Neural cell (in vitro differentiated cells): ENCODE data around the gene EDNRB. TPM values are rescaled to one million over a fixed set of nuclear protein-coding genes. Genes with fewer than 3 reads are reported as not detected.
"Not testable (repeated sequence)": the region's sequence is repeated elsewhere in the genome, so short reads cannot be mapped to it uniquely, and the experiment has no call there.

ENCODE experiments used
- H2AFZ ChIP-seq: fragments of 200-600, 300-800 bp; sonication (generic), shearing (Covaris generic); 2 replicates; pipeline ENCODE4 v1.6.0; 2014; ENCODE audit warnings: low read depth, mild to moderate bottlenecking, antibody characterized with exemption, low read length, moderate library complexity
- H3F3A ChIP-seq: fragments of 200-600 bp; shearing (Covaris generic); 2 replicates; pipeline ENCODE4 v1.6.1; 2016; ENCODE audit warnings: mild to moderate bottlenecking, moderate library complexity, mixed read lengths, antibody characterized with exemption, low read length; ENCODE audit not compliant: insufficient read depth, poor library complexity, severe bottlenecking
- H3K27ac ChIP-seq: fragments of 200-600, 300-800 bp; sonication (generic), shearing (Covaris generic); 2 replicates; pipeline ENCODE4 v1.5.1; 2014; ENCODE audit warnings: mild to moderate bottlenecking, low read length, moderate library complexity
- H3K27me3 ChIP-seq: fragments of 300-800, 200-600 bp; sonication (generic), shearing (Covaris generic); 2 replicates; pipeline ENCODE4 v1.6.0; 2014; ENCODE audit warnings: mild to moderate bottlenecking, low read depth, low read length, moderate library complexity; ENCODE audit not compliant: insufficient read depth
- H3K36me3 ChIP-seq: fragments of 300-800, 200-600 bp; sonication (generic), shearing (Covaris generic); 2 replicates; pipeline ENCODE4 v1.5.1; 2014; ENCODE audit warnings: mild to moderate bottlenecking, antibody characterized with exemption, low read length, moderate library complexity; ENCODE audit not compliant: insufficient read depth
- H3K4me2 ChIP-seq: fragments of 300-800, 200-600 bp; sonication (generic), shearing (Covaris generic); 2 replicates; pipeline ENCODE4 v1.6.0; 2014; ENCODE audit warnings: mild to moderate bottlenecking, low read length
- H3K4me3 ChIP-seq: fragments of 300-800, 200-600 bp; sonication (generic), shearing (Covaris generic); 2 replicates; pipeline ENCODE4 v1.5.1; 2014; ENCODE audit warnings: mild to moderate bottlenecking, low read length, moderate library complexity
- H3K79me2 ChIP-seq: fragments of 200-600 bp; shearing (Covaris generic); replicated peaks from 2 replicates; pipeline ENCODE4 v1.6.0; 2014; ENCODE audit warnings: mild to moderate bottlenecking, low read length, moderate library complexity; ENCODE audit not compliant: insufficient read depth
- H3K9ac ChIP-seq: fragments of 300-800, 200-600 bp; sonication (generic), shearing (Covaris generic); 2 replicates; pipeline ENCODE4 v1.6.1; 2016; ENCODE audit warnings: mild to moderate bottlenecking, low read length, mixed read lengths
- H3K9me2 ChIP-seq: fragments of 200-600 bp; shearing (Covaris generic); 2 replicates; pipeline ENCODE4 v1.6.1; 2016; ENCODE audit warnings: mild to moderate bottlenecking, low read length, mixed read lengths; ENCODE audit not compliant: insufficient read depth
- H3K9me3 ChIP-seq: fragments of 200-600, 300-800 bp; sonication (generic), shearing (Covaris generic); 2 replicates; pipeline ENCODE4 v1.6.1; 2016; ENCODE audit warnings: mild to moderate bottlenecking, mixed run types, low read length, moderate library complexity, mixed read lengths
- H4K20me1 ChIP-seq: fragments of 200-600 bp; shearing (Covaris generic); 2 replicates; pipeline ENCODE4 v1.6.1; 2016; ENCODE audit warnings: mild to moderate bottlenecking, mixed run types; ENCODE audit not compliant: insufficient read depth
- EP300 ChIP-seq: fragments of 450-650 bp; conservative IDR thresholded peaks from 2 replicates; pipeline ENCODE4 v1.6.1; 2014; ENCODE audit warnings: antibody characterized with exemption, mild to moderate bottlenecking, moderate library complexity; ENCODE audit not compliant: poor library complexity, severe bottlenecking
- EZH2 ChIP-seq: fragments of 200-600, 300-800 bp; shearing (Covaris generic), sonication (generic); IDR thresholded peaks from 2 replicates; pipeline ENCODE4 v1.6.1; 2014; ENCODE audit warnings: antibody characterized with exemption, low read length, borderline replicate concordance, mild to moderate bottlenecking; ENCODE audit not compliant: insufficient read depth, poor library complexity, severe bottlenecking
- MXI1 ChIP-seq: fragments of 450-650 bp; conservative IDR thresholded peaks from 2 replicates; pipeline ENCODE4 v1.6.1; 2014; ENCODE audit warnings: antibody characterized with exemption, mild to moderate bottlenecking; ENCODE audit not compliant: poor library complexity, severe bottlenecking
- POLR2AphosphoS5 ChIP-seq: IDR thresholded peaks from 2 replicates; pipeline ENCODE4 v1.6.1; 2012
- RAD21 ChIP-seq: fragments of 450-650 bp; conservative IDR thresholded peaks from 2 replicates; pipeline ENCODE4 v1.6.1; 2014; ENCODE audit warnings: antibody characterized with exemption, mild to moderate bottlenecking, moderate library complexity
- SMC3 ChIP-seq: fragments of 450-650 bp; conservative IDR thresholded peaks from 2 replicates; pipeline ENCODE4 v1.6.1; 2014; ENCODE audit warnings: antibody characterized with exemption, mild to moderate bottlenecking, moderate library complexity; ENCODE audit not compliant: poor library complexity
- TAF1 ChIP-seq: IDR thresholded peaks from 2 replicates; pipeline ENCODE4 v1.6.1; 2012; ENCODE audit warnings: low read depth
- polyA plus RNA-seq: library from polyadenylated mRNA; depleted of rRNA; stranded (reverse); fragments of >200 nt; gene quantifications from 2 replicates; pipeline ENCODE4 v1.2.3, GENCODE V29; 2014
- TF ChIP-seq, protein P1 (sequence below): fragments of 450-650 bp; IDR thresholded peaks from 2 replicates; pipeline ENCODE4 v1.5.1; 2014; ENCODE audit warnings: antibody characterized with exemption, mild to moderate bottlenecking, moderate library complexity; ENCODE audit not compliant: poor library complexity, severe bottlenecking
- TF ChIP-seq, protein P2 (sequence below): IDR thresholded peaks from 2 replicates; pipeline ENCODE4 v1.6.1; 2012; ENCODE audit warnings: borderline replicate concordance

EDNRB gene
- polyA plus RNA-seq, 1 donor from 2014 or later = 0.20 TPM

- no peaks in the 10 kb centered on the region for H4K20me1 ChIP-seq
- no peaks in the 10 kb centered on the region for H3K9me3 ChIP-seq
- H3K9me2 ChIP-seq = no peaks in the 10 kb centered on the region
- no peaks in the 10 kb centered on the region for H3K27me3 ChIP-seq
- H3K79me2 ChIP-seq = no peaks in the 10 kb centered on the region
- H3K9ac ChIP-seq = no peak overlapping the region
- no peaks in the 10 kb centered on the region for H3K36me3 ChIP-seq
- H3K4me2 ChIP-seq = no peak overlapping the region
- TF ChIP-seq EP300 = peak; percentile 43
- TF ChIP-seq SMC3 = no peak
- TF ChIP-seq MXI1 = no peak
- TF ChIP-seq, protein P1, sequence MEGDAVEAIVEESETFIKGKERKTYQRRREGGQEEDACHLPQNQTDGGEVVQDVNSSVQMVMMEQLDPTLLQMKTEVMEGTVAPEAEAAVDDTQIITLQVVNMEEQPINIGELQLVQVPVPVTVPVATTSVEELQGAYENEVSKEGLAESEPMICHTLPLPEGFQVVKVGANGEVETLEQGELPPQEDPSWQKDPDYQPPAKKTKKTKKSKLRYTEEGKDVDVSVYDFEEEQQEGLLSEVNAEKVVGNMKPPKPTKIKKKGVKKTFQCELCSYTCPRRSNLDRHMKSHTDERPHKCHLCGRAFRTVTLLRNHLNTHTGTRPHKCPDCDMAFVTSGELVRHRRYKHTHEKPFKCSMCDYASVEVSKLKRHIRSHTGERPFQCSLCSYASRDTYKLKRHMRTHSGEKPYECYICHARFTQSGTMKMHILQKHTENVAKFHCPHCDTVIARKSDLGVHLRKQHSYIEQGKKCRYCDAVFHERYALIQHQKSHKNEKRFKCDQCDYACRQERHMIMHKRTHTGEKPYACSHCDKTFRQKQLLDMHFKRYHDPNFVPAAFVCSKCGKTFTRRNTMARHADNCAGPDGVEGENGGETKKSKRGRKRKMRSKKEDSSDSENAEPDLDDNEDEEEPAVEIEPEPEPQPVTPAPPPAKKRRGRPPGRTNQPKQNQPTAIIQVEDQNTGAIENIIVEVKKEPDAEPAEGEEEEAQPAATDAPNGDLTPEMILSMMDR = no peak
- TF ChIP-seq EZH2 = no peak
- no peak for TF ChIP-seq TAF1
- TF ChIP-seq, protein P2, sequence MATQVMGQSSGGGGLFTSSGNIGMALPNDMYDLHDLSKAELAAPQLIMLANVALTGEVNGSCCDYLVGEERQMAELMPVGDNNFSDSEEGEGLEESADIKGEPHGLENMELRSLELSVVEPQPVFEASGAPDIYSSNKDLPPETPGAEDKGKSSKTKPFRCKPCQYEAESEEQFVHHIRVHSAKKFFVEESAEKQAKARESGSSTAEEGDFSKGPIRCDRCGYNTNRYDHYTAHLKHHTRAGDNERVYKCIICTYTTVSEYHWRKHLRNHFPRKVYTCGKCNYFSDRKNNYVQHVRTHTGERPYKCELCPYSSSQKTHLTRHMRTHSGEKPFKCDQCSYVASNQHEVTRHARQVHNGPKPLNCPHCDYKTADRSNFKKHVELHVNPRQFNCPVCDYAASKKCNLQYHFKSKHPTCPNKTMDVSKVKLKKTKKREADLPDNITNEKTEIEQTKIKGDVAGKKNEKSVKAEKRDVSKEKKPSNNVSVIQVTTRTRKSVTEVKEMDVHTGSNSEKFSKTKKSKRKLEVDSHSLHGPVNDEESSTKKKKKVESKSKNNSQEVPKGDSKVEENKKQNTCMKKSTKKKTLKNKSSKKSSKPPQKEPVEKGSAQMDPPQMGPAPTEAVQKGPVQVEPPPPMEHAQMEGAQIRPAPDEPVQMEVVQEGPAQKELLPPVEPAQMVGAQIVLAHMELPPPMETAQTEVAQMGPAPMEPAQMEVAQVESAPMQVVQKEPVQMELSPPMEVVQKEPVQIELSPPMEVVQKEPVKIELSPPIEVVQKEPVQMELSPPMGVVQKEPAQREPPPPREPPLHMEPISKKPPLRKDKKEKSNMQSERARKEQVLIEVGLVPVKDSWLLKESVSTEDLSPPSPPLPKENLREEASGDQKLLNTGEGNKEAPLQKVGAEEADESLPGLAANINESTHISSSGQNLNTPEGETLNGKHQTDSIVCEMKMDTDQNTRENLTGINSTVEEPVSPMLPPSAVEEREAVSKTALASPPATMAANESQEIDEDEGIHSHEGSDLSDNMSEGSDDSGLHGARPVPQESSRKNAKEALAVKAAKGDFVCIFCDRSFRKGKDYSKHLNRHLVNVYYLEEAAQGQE = no peak
- TF ChIP-seq RAD21 = no peak
- TF ChIP-seq POLR2AphosphoS5 = peak; percentile 55
- H3K4me3 ChIP-seq = peak overlapping the region; percentile 3
- H3K27ac ChIP-seq = no peak overlapping the region
- H2AFZ ChIP-seq = no peak overlapping the region
- H3F3A ChIP-seq = no peaks in the 10 kb centered on the region
Measured at GRCh38 chr13:77853703-77854102, 64.9 kb downstream of the EDNRB start.

GRCh38 chr13:77848050-77848449 is 70.6 kb downstream of the EDNRB start:
- not testable (repeated sequence) for H3K9me2 ChIP-seq

DNA sequence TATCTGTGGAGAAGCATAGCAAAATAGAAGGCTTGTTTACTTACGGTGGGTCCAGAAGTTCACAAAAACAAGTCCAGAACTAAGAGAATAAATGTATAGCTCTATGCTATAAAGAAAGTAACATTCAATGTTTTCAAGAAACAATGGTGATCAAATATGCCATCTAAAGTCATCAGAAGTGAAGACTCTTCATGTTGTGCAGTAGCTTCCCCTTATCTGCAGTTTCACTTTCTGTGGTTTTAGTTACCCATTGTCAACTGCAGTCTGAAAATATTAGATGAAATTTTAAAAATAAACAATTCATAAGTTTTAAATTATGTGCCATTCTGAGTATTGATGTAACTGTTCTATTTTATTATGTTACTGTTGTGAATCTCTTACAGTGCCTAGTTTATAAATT is 72.5 kb downstream of the EDNRB start:
- Histone ChIP-seq H4K20me1 (no peaks in the 10 kb centered on the region), H3F3A (no peaks in the 10 kb centered on the region), H3K27ac (no peak overlapping the region), H3K9me2 (no peaks in the 10 kb centered on the region), H3K79me2 (no peaks in the 10 kb centered on the region), H2AFZ (no peak overlapping the region), H3K4me2 (no peak overlapping the region), H3K36me3 (no peaks in the 10 kb centered on the region), H3K9ac (no peak overlapping the region), H3K9me3 (no peaks in the 10 kb centered on the region), H3K4me3 (no peak overlapping the region), H3K27me3 (no peaks in the 10 kb centered on the region)
- TF ChIP-seq TAF1 = no peak
- TF ChIP-seq, protein P1 = no peak
- TF ChIP-seq, protein P2 = no peak
- TF ChIP-seq POLR2AphosphoS5 = no peak
- TF ChIP-seq SMC3 = no peak
- no peak for TF ChIP-seq MXI1
- no peak for TF ChIP-seq RAD21
- no peak for TF ChIP-seq EZH2
- TF ChIP-seq EP300 = no peak

More at GRCh38 chr13:77848050-77848449, 70.6 kb downstream of the EDNRB start:
- H4K20me1 ChIP-seq, H3K79me2 ChIP-seq, H3K9me3 ChIP-seq, H2AFZ ChIP-seq, H3K4me3 ChIP-seq, H3F3A ChIP-seq, H3K27ac ChIP-seq, H3K36me3 ChIP-seq, H3K9ac ChIP-seq, H3K4me2 ChIP-seq, H3K27me3 ChIP-seq: not testable (repeated sequence)
